ENCODE data around the gene SPECC1.
"Not testable (repeated sequence)": the region's sequence is repeated elsewhere in the genome, so short reads cannot be mapped to it uniquely, and the experiment has no call there.

Gene SPECC1

GRCh38 chr17:20097330-20097729, 88.2 kb downstream of the SPECC1 start:
- no peak for DNase-seq

GRCh38 chr17:20098314-20098713, 89.2 kb downstream of the SPECC1 start:
- DNase-seq, result no peak

GRCh38 chr17:20100806-20101205, 91.6 kb downstream of the SPECC1 start:
- not testable (repeated sequence) for DNase-seq

- DNase-seq, result no peak
These were observed 94.6 kb downstream of the SPECC1 start for GRCh38 chr17:20103454-20104446.

- DNase-seq, result no peak
These were observed 96.6 kb downstream of the SPECC1 start for GRCh38 chr17:20105539-20106280.

GRCh38 chr17:20106446-20106845, 97.3 kb downstream of the SPECC1 start:
- not testable (repeated sequence) for DNase-seq

GRCh38 chr17:20109076-20109475, 99.9 kb downstream of the SPECC1 start:
- DNase-seq, result no peak

- no peak for DNase-seq
These were observed 102.4 kb downstream of the SPECC1 start for GRCh38 chr17:20111538-20111937.

- DNase-seq, result no peak
These were observed 105.3 kb downstream of the SPECC1 start for GRCh38 chr17:20114466-20114865.

GRCh38 chr17:20116683-20117309, 107.6 kb downstream of the SPECC1 start:
- peak; percentile 51 for DNase-seq

GRCh38 chr17:20118280-20118679, 109.1 kb downstream of the SPECC1 start:
- no peak for DNase-seq

- peak; percentile 95 for DNase-seq
These were observed 111.7 kb downstream of the SPECC1 start for GRCh38 chr17:20120836-20121235.

GRCh38 chr17:20121359-20122253, 112.4 kb downstream of the SPECC1 start:
- peak; percentile 77 for DNase-seq

- peak; percentile 66 for DNase-seq
These were observed 113.2 kb downstream of the SPECC1 start for GRCh38 chr17:20122254-20122879.

- DNase-seq, result no peak
These were observed 114.0 kb downstream of the SPECC1 start for GRCh38 chr17:20123209-20123608.

- no peak for DNase-seq
These were observed 116.6 kb downstream of the SPECC1 start for GRCh38 chr17:20125724-20126123.

GRCh38 chr17:20127360-20128035, 118.3 kb downstream of the SPECC1 start:
- no peak for DNase-seq

- peak; percentile 10 for DNase-seq
These were observed 119.0 kb downstream of the SPECC1 start for GRCh38 chr17:20128036-20128667.

GRCh38 chr17:20133517-20133916, 124.4 kb downstream of the SPECC1 start:
- no peak for DNase-seq

- DNase-seq, result no peak
These were observed 132.2 kb downstream of the SPECC1 start for GRCh38 chr17:20141198-20141972.
